Osteocyte (in vitro differentiated cells): Measurements from ENCODE around the gene PRR20B. TPM values are rescaled to one million over a fixed set of nuclear protein-coding genes. Genes with fewer than 3 reads are reported as not detected.

Source experiments
- total RNA-seq: library from RNA; stranded (reverse); gene quantifications from 2 replicates; pipeline ENCODE4 v1.2.1, GENCODE V29; 2021

PRR20B gene
- total RNA-seq, 1 donor from 2014 or later: not detected

Other genes starting within 250 kb of the PRR20B start
- gene PRR20A, start 6.6 kb upstream of the PRR20B start, total RNA-seq: not detected in 2 replicates
- gene PRR20C, start 6.6 kb downstream of the PRR20B start, total RNA-seq: not detected in 2 replicates
- gene PRR20D, start 13.1 kb downstream of the PRR20B start, total RNA-seq: not detected in 2 replicates
- not detected in 2 replicates for gene PRR20E, start 19.7 kb downstream of the PRR20B start, total RNA-seq